ENCODE results near the gene MAP3K8. TPM values are rescaled to one million over a fixed set of nuclear protein-coding genes. Genes with fewer than 3 reads are reported as not detected.

MAP3K8 gene
- total RNA-seq, 1 donor from 2014 or later: 15.8 TPM

- Histone ChIP-seq H3K27me3 (no peaks in the 10 kb centered on the region), H3K36me3 (peaks cover 31 to 68% of the 10 kb centered on the region in 2 donors), H3K9me3 (no peaks in the 10 kb centered on the region), H3K4me3 (peak overlapping the region; percentile 4 to 47), H3K27ac (peak overlapping the region; percentile 79 to 94), H3K4me1 (peaks cover 12 to 81% of the 10 kb centered on the region in 2 donors)
- intact Hi-C loops (cut with DNase I): no loop called here
- TF ChIP-seq, protein P1, sequence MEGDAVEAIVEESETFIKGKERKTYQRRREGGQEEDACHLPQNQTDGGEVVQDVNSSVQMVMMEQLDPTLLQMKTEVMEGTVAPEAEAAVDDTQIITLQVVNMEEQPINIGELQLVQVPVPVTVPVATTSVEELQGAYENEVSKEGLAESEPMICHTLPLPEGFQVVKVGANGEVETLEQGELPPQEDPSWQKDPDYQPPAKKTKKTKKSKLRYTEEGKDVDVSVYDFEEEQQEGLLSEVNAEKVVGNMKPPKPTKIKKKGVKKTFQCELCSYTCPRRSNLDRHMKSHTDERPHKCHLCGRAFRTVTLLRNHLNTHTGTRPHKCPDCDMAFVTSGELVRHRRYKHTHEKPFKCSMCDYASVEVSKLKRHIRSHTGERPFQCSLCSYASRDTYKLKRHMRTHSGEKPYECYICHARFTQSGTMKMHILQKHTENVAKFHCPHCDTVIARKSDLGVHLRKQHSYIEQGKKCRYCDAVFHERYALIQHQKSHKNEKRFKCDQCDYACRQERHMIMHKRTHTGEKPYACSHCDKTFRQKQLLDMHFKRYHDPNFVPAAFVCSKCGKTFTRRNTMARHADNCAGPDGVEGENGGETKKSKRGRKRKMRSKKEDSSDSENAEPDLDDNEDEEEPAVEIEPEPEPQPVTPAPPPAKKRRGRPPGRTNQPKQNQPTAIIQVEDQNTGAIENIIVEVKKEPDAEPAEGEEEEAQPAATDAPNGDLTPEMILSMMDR (IDR thresholded peaks at IDR 0.05): no peak
- DNase-seq (ENCODE audit: low spot score in 2 of 2): no peak
Observed at GRCh38 chr10:30442019-30442606, 8.1 kb downstream of the MAP3K8 start.

DNA sequence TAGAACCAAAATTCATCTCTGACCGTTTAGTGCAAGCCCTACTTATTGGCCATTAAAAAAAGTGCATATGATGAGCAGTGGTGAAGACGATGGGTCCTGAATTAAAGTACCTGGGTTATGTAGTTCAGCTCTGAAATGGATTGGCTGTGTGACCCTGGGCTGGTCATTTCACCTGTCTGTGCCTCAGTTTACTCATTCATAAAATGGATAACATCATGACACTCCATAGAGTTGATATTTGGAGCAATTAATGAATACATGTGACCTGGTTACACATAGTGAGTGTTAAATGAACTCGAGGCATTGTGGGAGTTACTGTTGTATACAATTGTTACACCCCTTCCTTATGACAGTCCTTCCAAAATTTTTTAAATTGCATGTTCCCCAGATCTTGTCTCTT lies 9.1 kb downstream of the MAP3K8 start:
- no peaks in the 10 kb centered on the region for H3K9me3 ChIP-seq
- H3K4me3 ChIP-seq: no peak overlapping the region
- TF ChIP-seq, protein P1 (IDR thresholded peaks at IDR 0.05): no peak
- intact Hi-C loops (cut with DNase I): loop anchor here (1.0 kb wide), 1 partner anchor 9 kb away; the partner anchor contains the start of gene MAP3K8
- peaks cover 39 to 69% of the 10 kb centered on the region in 2 donors for H3K36me3 ChIP-seq
- DNase-seq (ENCODE audit: low spot score in 2 of 2): no peak
- peak overlapping the region; percentile 79 to 94 for H3K27ac ChIP-seq
- peaks cover 12 to 82% of the 10 kb centered on the region in 2 donors for H3K4me1 ChIP-seq
- no peaks in the 10 kb centered on the region for H3K27me3 ChIP-seq

- Histone ChIP-seq H3K4me3 (peak overlapping the region in 1 of 2 donors; percentile 9), H3K27me3 (no peaks in the 10 kb centered on the region), H3K27ac (peak overlapping the region; percentile 79 to 94), H3K9me3 (no peaks in the 10 kb centered on the region), H3K36me3 (peaks cover 41 to 72% of the 10 kb centered on the region in 2 donors), H3K4me1 (peaks cover 12 to 57% of the 10 kb centered on the region in 2 donors)
- TF ChIP-seq, protein P1 (IDR thresholded peaks at IDR 0.05): no peak
- intact Hi-C loops (cut with DNase I): no loop called here
- DNase-seq (ENCODE audit: low spot score in 2 of 2): no peak
Observed at GRCh38 chr10:30445711-30446110, 11.7 kb downstream of the MAP3K8 start.

- peaks cover 47 to 74% of the 10 kb centered on the region in 2 donors for H3K36me3 ChIP-seq
- no peaks in the 10 kb centered on the region for H3K9me3 ChIP-seq
- H3K27me3 ChIP-seq: no peaks in the 10 kb centered on the region
- intact Hi-C loops (cut with DNase I): no loop called here
- H3K4me1 ChIP-seq: peaks cover 0 to 49% of the 10 kb centered on the region in 2 donors
- TF ChIP-seq, protein P1 (IDR thresholded peaks at IDR 0.05): no peak
- H3K27ac ChIP-seq: peak overlapping the region; percentile 11 to 49
- no peak overlapping the region for H3K4me3 ChIP-seq
- DNase-seq (ENCODE audit: low spot score in 2 of 2): no peak
Observed at GRCh38 chr10:30447125-30447799, 13.3 kb downstream of the MAP3K8 start.

DNA sequence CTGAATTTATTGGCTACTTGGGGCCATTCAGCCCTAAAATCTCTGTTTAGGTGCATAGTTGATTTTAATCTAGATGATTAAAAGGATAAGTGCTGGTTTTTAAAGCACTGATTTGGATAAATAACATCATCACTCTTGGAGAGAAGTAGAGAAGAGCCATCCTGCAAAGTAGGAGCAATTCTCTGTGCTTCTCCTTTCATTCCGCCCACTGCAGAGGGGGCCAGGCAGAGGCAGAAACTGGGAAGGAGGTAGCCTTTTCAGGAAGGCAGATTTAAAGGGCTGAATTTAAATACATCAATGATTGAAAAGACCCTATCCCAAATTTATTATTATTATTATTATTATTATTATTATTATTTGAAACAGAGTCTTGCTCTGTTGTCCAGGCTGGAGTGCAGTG lies 14.1 kb downstream of the MAP3K8 start:
- no peaks in the 10 kb centered on the region for H3K9me3 ChIP-seq
- H3K36me3 ChIP-seq: peaks cover 52 to 76% of the 10 kb centered on the region in 2 donors
- H3K27ac ChIP-seq: peak overlapping the region; percentile 11 to 49
- intact Hi-C loops (cut with DNase I): no loop called here
- no peak for DNase-seq (ENCODE audit: low spot score in 2 of 2)
- H3K4me1 ChIP-seq: peaks cover 0 to 50% of the 10 kb centered on the region in 2 donors
- H3K4me3 ChIP-seq: no peak overlapping the region
- TF ChIP-seq, protein P1 (IDR thresholded peaks at IDR 0.05): no peak
- no peaks in the 10 kb centered on the region for H3K27me3 ChIP-seq

Measured in ascending aorta (tissue), 2 donors.